Panc1 (cell line): ENCODE data around the gene RCOR1. TPM values are rescaled to one million over a fixed set of nuclear protein-coding genes. Genes with fewer than 3 reads are reported as not detected.

ENCODE experiments used
- ATAC-seq: fragments of 200-7000 bp; cut with Tn5 transposase; 2 replicates; pipeline ENCODE4 v1.9.1; 2020; ENCODE audit warnings: mild to moderate bottlenecking, moderate library complexity
- BruUV-seq: library from RNA; stranded (reverse); fragments of 400-500 nt; replicated peaks from 2 replicates; lab custom pipeline; 2021; lab: Mats Ljungman, UMichigan
- CTCF ChIA-PET: fragments of 300-600 bp; sonication (Branson Sonifier 250); formaldehyde crosslinking; loops from one replicate; lab custom pipeline; 2022; ENCODE audit warnings: antibody characterized with exemption; lab: Charles Lee
- POLR2A ChIA-PET: fragments of 300-600 bp; sonication (Branson Sonifier 250); formaldehyde crosslinking; loops from one replicate; lab custom pipeline; 2022; ENCODE audit warnings: antibody characterized with exemption; lab: Charles Lee
- DNase-seq: peaks from one replicate; pipeline ENCODE4 v3.0.0-alpha.2; 2010; ENCODE audit warnings: low read depth, low spot score
- H3K27ac ChIP-seq: 2 replicates; pipeline ENCODE4 v1.5.1; 2011; ENCODE audit warnings: mild to moderate bottlenecking, low read length, inconsistent platforms
- H3K27me3 ChIP-seq: fragments of 200-500 bp; sonication (Bioruptor generic); 2 replicates; pipeline ENCODE4 v1.6.0; 2014; ENCODE audit warnings: low read length, inconsistent platforms; ENCODE audit not compliant: control insufficient read depth, insufficient read depth
- H3K36me3 ChIP-seq: fragments of 200-500 bp; sonication (Bioruptor generic); 2 replicates; pipeline ENCODE4 v1.5.1; 2014; ENCODE audit warnings: inconsistent platforms, mild to moderate bottlenecking, low read length, moderate library complexity; ENCODE audit not compliant: control insufficient read depth, insufficient read depth
- H3K4me1 ChIP-seq: 2 replicates; pipeline ENCODE4 v1.5.1; 2011; ENCODE audit warnings: inconsistent platforms, mild to moderate bottlenecking, low read length, moderate library complexity; ENCODE audit not compliant: control insufficient read depth, insufficient read depth
- H3K4me3 ChIP-seq, 2 experiments: 2 replicates each; pipeline ENCODE4 v1.5.1; 2011 to 2012; ENCODE audit warnings: low read depth in 2 of 2, low read length in 2 of 2, mild to moderate bottlenecking in 2 of 2, inconsistent platforms in 1 of 2, moderate library complexity in 1 of 2
- H3K9me3 ChIP-seq: fragments of 200-500 bp; sonication (Bioruptor generic); 2 replicates; pipeline ENCODE4 v1.5.1; 2014; ENCODE audit warnings: low read depth, mild to moderate bottlenecking, inconsistent platforms, low read length, moderate library complexity; ENCODE audit not compliant: control insufficient read depth, insufficient read depth
- POLR2AphosphoS5 ChIP-seq: IDR thresholded peaks from 2 replicates; pipeline ENCODE4 v1.6.1; 2012; ENCODE audit warnings: mild to moderate bottlenecking, low read depth, low read length, moderate library complexity
- SIN3A ChIP-seq: IDR thresholded peaks from 2 replicates; pipeline ENCODE4 v1.6.1; 2012; ENCODE audit warnings: low read depth, mild to moderate bottlenecking, low read length, moderate library complexity, borderline replicate concordance; ENCODE audit not compliant: insufficient read depth
- TCF7L2 ChIP-seq: IDR thresholded peaks from 2 replicates; pipeline ENCODE4 v1.6.1; 2011; ENCODE audit warnings: mild to moderate bottlenecking, low read depth, low read length, inconsistent platforms
- in situ Hi-C: cut with HindIII; loops from 2 replicates; pipeline ENCODE4 v1.10.0; 2016; ENCODE audit warnings: low sequenced_read_pairs, low pct_unique_long_range_greater_than_20kb
- intact Hi-C: fragments of 100-400 bp; cut with micrococcal nuclease; formaldehyde crosslinking; loops from one replicate; pipeline ENCODE4 v1.10.0; 2022; ENCODE audit not compliant: unreplicated experiment
- total RNA-seq: library from RNA; stranded (reverse); gene quantifications from one replicate; pipeline ENCODE4 v1.2.1, GENCODE V29; 2021; ENCODE audit not compliant: unreplicated experiment
- TF ChIP-seq, protein P1 (sequence below): fragments of 450-650 bp; IDR thresholded peaks from 2 replicates; pipeline ENCODE4 v1.5.1; 2017; ENCODE audit warnings: mild to moderate bottlenecking
- TF ChIP-seq, protein P2 (sequence below), 2 experiments: IDR thresholded peaks; 2 replicates each; pipeline ENCODE4 v1.6.1; 2011 to 2012; ENCODE audit warnings: low read depth in 2 of 2, control low read depth in 1 of 2, low read length in 1 of 2, mild to moderate bottlenecking in 1 of 2, moderate library complexity in 1 of 2; ENCODE audit not compliant: insufficient read depth in 1 of 2

Gene RCOR1
- total RNA-seq, 1 experiment from 2014 or later: 27.1 TPM

DNA sequence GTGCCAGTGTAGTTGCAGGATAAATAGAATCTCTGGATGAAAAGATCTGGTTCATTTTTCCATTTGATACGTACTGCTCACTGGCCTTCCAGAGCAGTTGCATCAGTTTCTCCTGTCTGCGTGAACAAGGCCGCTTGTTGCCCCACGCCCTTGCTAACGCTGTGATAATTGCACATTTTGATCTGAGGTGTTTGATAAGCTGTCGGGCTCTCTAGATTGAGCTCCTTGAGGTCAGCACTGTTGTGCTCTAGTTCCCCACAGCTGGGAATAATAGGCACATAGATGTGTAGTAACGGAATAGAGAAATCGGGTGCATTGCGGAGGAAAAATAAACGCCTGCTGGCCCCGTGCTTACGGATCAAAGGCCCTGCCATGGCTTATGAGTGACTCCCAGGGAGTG lies 142.0 kb downstream of the RCOR1 start:
- Histone ChIP-seq H3K9me3 (no peaks in the 10 kb centered on the region), H3K36me3 (no peaks in the 10 kb centered on the region), H3K4me3 (no peak overlapping the region), H3K27me3 (no peaks in the 10 kb centered on the region), H3K27ac (no peak overlapping the region), H3K4me1 (no peaks in the 10 kb centered on the region)
- DNase-seq: no peak
- ChIA-PET POLR2A (no interaction called here), CTCF (no interaction called here)
- intact Hi-C loops (no loop called here), in situ Hi-C loops (no loop called here)
- BruUV-seq: no TSS peak
- ATAC-seq: no peak
- no peak for TF ChIP-seq POLR2AphosphoS5
- TF ChIP-seq, protein P1, sequence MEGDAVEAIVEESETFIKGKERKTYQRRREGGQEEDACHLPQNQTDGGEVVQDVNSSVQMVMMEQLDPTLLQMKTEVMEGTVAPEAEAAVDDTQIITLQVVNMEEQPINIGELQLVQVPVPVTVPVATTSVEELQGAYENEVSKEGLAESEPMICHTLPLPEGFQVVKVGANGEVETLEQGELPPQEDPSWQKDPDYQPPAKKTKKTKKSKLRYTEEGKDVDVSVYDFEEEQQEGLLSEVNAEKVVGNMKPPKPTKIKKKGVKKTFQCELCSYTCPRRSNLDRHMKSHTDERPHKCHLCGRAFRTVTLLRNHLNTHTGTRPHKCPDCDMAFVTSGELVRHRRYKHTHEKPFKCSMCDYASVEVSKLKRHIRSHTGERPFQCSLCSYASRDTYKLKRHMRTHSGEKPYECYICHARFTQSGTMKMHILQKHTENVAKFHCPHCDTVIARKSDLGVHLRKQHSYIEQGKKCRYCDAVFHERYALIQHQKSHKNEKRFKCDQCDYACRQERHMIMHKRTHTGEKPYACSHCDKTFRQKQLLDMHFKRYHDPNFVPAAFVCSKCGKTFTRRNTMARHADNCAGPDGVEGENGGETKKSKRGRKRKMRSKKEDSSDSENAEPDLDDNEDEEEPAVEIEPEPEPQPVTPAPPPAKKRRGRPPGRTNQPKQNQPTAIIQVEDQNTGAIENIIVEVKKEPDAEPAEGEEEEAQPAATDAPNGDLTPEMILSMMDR: no peak

DNA sequence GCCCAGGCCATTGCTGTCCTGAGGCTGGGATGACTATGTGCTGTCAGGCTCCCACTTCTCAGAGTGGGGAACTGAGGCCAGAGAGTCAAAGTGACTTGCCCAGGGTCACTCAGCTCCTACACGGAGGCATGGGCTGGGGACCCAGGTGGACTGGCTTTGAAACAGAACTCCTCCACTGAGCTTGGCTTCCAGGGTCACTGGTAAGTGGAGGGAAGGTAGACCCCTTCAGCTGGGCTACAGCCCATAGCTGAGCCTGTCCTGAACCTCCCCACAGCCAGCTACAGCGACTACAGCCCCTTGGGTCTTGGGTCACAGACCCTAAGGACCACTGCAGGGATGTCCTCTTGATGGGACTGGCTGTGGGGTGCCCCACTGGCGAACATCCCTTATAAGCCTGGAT lies 144.5 kb downstream of the RCOR1 start:
- ATAC-seq (no peak), DNase-seq (no peak)
- H3K27ac ChIP-seq: no peak overlapping the region
- H3K36me3 ChIP-seq: no peaks in the 10 kb centered on the region
- intact Hi-C loops: no loop called here
- no peaks in the 10 kb centered on the region for H3K27me3 ChIP-seq
- ChIA-PET CTCF (no interaction called here), POLR2A (no interaction called here)
- H3K4me3 ChIP-seq: no peak overlapping the region
- H3K9me3 ChIP-seq: no peaks in the 10 kb centered on the region
- no peaks in the 10 kb centered on the region for H3K4me1 ChIP-seq
- in situ Hi-C loops: no loop called here
- BruUV-seq: no TSS peak
- TF ChIP-seq, protein P2, sequence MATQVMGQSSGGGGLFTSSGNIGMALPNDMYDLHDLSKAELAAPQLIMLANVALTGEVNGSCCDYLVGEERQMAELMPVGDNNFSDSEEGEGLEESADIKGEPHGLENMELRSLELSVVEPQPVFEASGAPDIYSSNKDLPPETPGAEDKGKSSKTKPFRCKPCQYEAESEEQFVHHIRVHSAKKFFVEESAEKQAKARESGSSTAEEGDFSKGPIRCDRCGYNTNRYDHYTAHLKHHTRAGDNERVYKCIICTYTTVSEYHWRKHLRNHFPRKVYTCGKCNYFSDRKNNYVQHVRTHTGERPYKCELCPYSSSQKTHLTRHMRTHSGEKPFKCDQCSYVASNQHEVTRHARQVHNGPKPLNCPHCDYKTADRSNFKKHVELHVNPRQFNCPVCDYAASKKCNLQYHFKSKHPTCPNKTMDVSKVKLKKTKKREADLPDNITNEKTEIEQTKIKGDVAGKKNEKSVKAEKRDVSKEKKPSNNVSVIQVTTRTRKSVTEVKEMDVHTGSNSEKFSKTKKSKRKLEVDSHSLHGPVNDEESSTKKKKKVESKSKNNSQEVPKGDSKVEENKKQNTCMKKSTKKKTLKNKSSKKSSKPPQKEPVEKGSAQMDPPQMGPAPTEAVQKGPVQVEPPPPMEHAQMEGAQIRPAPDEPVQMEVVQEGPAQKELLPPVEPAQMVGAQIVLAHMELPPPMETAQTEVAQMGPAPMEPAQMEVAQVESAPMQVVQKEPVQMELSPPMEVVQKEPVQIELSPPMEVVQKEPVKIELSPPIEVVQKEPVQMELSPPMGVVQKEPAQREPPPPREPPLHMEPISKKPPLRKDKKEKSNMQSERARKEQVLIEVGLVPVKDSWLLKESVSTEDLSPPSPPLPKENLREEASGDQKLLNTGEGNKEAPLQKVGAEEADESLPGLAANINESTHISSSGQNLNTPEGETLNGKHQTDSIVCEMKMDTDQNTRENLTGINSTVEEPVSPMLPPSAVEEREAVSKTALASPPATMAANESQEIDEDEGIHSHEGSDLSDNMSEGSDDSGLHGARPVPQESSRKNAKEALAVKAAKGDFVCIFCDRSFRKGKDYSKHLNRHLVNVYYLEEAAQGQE (IDR thresholded peaks at IDR 0.05; ENCODE audit: insufficient read depth in 1 of 2, low read depth in 2 of 2, low read length in 1 of 2): no peak
- TF ChIP-seq SIN3A: no peak

DNA sequence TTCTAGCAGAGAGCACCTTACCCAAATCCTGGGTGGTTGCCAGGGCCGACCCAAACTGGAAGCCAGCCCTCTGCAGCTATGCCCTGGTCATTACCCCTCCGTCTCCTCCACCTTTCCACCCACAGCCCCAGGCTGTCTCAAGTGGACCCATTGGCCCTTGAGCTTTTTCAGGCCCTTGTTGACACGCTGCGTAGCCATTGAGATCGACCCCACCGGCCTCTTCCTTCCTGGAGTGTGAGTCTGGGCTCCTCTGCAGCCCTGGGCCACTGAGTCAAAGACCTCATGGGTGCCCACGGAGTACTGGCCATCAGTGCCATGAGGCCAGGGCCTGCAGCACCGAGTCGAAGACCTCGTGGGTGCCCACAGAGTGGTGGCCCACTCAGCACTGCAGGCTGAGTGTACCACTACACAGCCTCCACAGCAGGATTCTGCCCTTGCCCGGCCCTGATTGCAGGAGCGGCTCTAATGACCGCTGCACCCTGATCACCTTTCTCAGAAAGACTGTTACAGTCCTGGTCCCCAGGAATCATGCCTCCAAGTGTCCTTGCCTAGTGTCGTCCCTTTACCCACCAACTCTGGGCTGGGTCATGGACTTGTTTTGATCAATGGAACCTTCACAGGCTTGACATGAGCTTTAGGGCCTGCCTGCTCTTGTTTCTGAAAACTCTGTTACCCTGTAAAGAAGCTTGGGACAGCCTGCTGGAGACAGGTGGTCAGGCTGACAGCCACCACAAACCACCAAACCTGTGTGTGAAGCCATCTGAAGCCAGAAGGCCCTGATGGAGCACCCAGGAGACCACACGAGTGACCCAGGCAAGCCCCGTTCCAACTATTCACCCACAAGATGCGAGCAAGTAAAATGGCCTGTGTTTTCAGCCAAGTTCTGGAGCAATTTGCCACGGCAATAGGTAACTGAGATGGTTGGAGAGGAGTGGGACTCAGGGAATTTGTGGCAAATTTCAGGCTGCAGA lies 145.2 kb downstream of the RCOR1 start:
- CTCF ChIA-PET: no interaction called here
- H3K36me3 ChIP-seq: no peaks in the 10 kb centered on the region

More for the DNA sequence above, 145.2 kb downstream of the RCOR1 start:
- POLR2A ChIA-PET: no interaction called here
- no peak for TF ChIP-seq POLR2AphosphoS5
- no peak for TF ChIP-seq TCF7L2
- TF ChIP-seq SIN3A: no peak
- TF ChIP-seq, protein P1: no peak
- TF ChIP-seq, protein P2 (IDR thresholded peaks at IDR 0.05; ENCODE audit: insufficient read depth in 1 of 2, low read depth in 2 of 2, low read length in 1 of 2): no peak
- no peak for DNase-seq
- Histone ChIP-seq H3K4me1 (no peaks in the 10 kb centered on the region), H3K27ac (no peak overlapping the region), H3K27me3 (no peaks in the 10 kb centered on the region), H3K9me3 (no peaks in the 10 kb centered on the region), H3K4me3 (no peak overlapping the region)
- in situ Hi-C loops (no loop called here), intact Hi-C loops (no loop called here)
- ATAC-seq: no peak
- no TSS peak for BruUV-seq
